Activated CD8-positive, alpha-beta memory T cell treated with anti-CD3 and anti-CD28 coated beads, Interleukin-2, amount 50 U/mL, for 24 hours (primary cell): ENCODE data around the gene LLPH.
"Not testable (repeated sequence)": the region's sequence is repeated elsewhere in the genome, so short reads cannot be mapped to it uniquely, and the experiment has no call there.

ENCODE experiments used
- DNase-seq: peaks from one replicate; pipeline ENCODE4 v3.0.0-alpha.2; 2020; ENCODE audit errors: extremely low read depth

Gene LLPH

GRCh38 chr12:66130267-66131066 lies at the start of gene LLPH:
Gene LLPH (minus strand): TSS chr12:66130750. CDS start chr12:66129106, 1,644 bp downstream.
- peak; percentile 73 for DNase-seq

- DNase-seq, result no peak
Observed at GRCh38 chr12:66176105-66176900, 45.8 kb upstream of the LLPH start.

- not testable (repeated sequence) for DNase-seq
Observed at GRCh38 chr12:66174391-66175325, 44.1 kb upstream of the LLPH start.

- no peak for DNase-seq
Observed at GRCh38 chr12:66170606-66171005, 40.1 kb upstream of the LLPH start.

- DNase-seq, result peak; percentile 76
Observed at GRCh38 chr12:66169221-66170170, 38.9 kb upstream of the LLPH start, which contains the start of gene TMBIM4. Gene TMBIM4 (minus strand): TSS chr12:66169996. CDS start chr12:66169951, 45 bp downstream.

GRCh38 chr12:66168410-66168809 lies 37.9 kb upstream of the LLPH start:
- DNase-seq, result no peak

- DNase-seq, result no peak
Observed at GRCh38 chr12:66166561-66166960, 36.0 kb upstream of the LLPH start.

- DNase-seq, result no peak
Observed at GRCh38 chr12:66165141-66165540, 34.6 kb upstream of the LLPH start.

- DNase-seq, result no peak
Observed at GRCh38 chr12:66164349-66164821, 33.8 kb upstream of the LLPH start.

GRCh38 chr12:66163289-66163688 lies 32.7 kb upstream of the LLPH start:
- no peak for DNase-seq

GRCh38 chr12:66162701-66163100 lies 32.2 kb upstream of the LLPH start:
- DNase-seq, result no peak

GRCh38 chr12:66160704-66161103 lies 30.2 kb upstream of the LLPH start:
- DNase-seq, result no peak

GRCh38 chr12:66159123-66159522 lies 28.6 kb upstream of the LLPH start:
- no peak for DNase-seq

- DNase-seq, result no peak
Observed at GRCh38 chr12:66156654-66157053, 26.1 kb upstream of the LLPH start.

GRCh38 chr12:66154776-66155175 lies 24.2 kb upstream of the LLPH start:
- DNase-seq, result no peak

- DNase-seq, result no peak
Observed at GRCh38 chr12:66152732-66153131, 22.2 kb upstream of the LLPH start.

- DNase-seq, result no peak
Observed at GRCh38 chr12:66149702-66150398, 19.3 kb upstream of the LLPH start.

- DNase-seq, result no peak
Observed at GRCh38 chr12:66144791-66145754, 14.5 kb upstream of the LLPH start.

- no peak for DNase-seq
Observed at GRCh38 chr12:66143868-66144267, 13.3 kb upstream of the LLPH start.
